HG03439 (cell line): ENCODE results near the gene CCDC82.

Experiments
- ATAC-seq: cut with Tn5 transposase; IDR thresholded peaks from one replicate; pipeline ENCODE4 v1.9.1; 2021; ENCODE audit warnings: mild to moderate bottlenecking, moderate library complexity; ENCODE audit not compliant: unreplicated experiment

CCDC82 gene

DNA sequence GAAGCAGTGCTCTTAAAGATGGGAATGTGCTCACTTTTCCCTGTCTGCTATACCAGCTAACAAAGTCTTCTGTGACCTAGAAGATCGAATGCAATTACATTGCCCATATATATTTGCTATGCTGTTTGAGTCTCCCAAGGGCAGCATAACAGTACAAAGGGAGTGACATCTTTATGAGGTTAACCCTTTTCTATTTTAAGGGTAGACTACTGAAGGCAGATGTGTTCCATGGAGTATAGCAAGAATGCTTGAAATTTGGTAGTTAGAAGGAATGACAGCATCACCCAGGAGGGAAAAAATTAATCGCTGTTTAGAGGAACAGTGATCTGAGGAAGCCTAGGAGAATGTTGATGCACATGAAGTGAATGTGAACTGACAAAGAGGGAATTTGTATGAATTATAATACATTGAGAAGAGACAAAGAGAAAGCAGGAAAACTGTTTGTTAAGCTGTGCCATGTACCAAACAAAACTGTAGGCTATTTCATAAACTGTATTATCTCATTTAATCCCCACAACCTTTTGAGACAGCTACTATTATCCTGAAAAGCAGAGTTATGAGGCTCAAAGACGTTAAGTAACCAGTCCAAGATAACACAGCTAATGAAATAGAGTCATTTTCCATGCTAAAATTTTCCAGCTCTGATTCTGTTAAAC lies 59.7 kb downstream of the CCDC82 start:
- ATAC-seq, result no peak

DNA sequence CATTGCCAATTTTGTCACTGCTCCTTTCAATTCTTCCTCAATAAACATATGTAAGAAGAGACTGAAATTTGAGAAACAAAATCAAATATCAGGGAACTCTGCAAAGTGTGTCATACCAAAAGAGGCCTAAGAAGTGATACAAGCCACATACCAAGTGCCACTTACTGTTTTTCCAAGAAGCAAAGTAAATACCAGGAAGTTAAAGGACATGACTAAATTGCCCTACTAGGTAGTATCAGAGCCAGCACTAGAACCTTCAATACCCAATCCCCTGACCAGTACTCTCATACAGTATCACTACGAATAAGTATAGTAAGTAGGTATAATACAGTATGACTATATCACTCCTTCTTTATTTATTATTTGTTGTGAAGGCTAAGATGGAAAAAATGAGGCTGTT lies 60.3 kb downstream of the CCDC82 start:
- no peak for ATAC-seq

DNA sequence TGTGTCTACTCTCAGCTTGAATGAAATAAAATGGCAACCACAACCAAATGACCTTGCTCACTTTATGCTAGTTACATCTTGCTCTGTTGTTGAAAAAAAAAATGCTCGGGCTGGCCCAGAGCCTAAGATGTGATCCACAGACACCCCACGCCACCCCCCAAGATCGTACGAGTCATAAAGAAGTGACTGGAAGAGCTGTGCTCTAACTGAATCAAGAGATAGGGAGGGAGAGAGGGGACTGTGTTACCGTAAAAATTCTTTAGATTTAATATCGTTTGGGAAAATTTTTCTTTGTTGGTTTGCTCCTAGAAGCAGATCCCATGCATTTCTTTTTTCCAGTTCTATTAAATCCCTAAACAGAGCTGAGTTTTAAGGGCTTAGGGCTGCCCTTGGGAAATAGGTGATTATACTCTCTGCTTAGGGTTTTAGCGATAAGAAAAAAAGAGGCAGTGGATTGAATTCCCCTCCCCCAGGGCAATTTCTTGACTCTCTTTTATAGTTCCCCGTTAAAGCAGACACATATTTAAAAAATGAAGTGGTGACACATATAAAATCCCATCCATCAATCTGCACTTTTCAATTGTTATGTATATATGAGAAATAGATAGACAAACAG lies 61.2 kb downstream of the CCDC82 start:
- ATAC-seq, result no peak

DNA sequence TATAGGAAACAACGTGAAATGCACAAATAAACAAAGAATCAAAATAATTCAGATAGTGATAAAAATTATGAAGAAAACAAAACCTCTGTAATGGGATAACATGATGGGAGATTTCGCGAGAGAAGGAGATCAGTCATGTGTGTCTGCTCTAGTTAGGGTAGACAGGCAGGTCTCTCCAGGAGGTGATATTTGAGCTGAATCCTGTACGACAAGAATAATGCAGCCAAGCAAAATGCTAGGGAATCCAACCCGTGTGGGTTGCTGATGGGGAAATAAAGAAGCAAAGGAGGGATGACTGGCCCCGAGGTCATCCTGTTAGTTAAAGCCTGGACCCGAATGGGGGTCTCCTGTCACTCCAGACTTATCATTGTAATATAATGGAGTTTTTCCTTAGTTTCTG lies 62.8 kb downstream of the CCDC82 start:
- no peak for ATAC-seq

DNA sequence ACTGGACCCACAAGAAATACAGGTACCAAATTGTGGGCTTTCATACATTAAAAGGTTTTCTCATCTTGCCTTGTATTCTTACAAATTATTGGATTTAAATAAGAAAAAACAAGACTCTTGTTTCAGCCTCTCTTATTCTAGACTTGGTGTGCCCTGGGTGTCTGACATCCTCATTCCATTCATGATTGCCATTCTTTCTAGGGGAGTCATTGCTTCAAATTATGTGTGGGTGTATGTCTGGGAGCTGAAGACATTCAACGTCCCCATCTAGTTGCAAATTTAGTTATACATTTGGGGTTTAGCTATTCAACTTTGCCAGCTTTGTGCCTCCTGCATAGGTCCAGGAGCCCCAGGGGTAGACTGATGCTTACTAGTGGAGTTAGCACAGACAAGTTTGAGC lies 64.8 kb downstream of the CCDC82 start:
- no peak for ATAC-seq

DNA sequence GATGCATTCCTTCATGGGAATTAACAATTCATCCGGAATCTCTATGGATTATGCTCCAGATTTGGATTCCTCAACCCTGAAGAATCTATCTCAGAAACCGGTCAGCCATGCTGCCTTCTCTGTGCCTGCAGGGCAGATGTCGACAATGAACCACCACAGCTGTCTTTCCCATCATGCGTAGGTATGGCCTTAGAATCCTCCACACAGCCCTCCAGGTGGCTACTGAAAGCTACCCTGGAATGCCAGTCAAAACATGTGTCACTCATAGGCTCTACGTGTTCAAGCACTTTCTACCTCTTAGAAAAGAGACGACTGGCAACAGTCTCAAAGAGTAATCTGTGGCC lies 66.1 kb downstream of the CCDC82 start:
- no peak for ATAC-seq

DNA sequence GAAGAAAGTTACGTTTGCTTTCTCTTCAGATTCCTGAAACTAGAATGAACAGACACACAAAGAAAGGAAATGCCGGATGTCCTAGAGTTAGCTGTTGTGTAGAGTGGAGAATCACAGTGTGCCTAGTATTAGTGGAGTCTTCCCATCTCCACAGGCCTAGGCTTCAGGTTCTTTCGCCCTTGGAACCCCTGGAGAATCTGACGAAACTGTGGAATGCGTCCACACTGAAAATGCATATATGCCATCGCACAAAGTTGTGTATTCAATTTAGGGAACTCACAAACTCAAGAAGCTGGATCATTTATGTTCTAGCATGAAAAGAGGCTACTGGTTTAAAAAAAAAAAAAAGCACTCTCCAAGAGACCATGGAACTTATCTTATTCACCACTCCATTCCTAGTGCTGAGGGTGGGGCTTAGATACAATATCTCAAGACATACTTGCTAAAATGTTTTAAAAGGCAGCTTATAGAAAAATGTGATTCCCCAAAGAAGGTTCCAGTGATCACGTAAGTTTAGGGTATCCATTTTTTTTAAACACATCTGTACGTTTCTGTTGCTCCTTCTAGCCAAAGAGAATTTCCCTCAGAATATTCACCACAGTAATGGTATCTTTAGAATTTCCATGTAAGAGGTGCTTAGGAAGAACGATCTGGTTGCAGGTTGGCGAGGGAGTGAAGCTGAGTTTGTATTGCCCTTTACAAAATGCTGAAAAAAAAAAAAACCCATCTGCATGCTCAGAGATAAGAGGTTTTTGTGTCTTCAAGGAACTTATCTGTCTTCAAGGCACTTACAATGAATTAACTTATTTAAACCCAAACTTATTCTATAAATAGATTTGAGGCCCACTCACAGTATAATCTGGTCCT lies 66.7 kb downstream of the CCDC82 start:
- no peak for ATAC-seq

DNA sequence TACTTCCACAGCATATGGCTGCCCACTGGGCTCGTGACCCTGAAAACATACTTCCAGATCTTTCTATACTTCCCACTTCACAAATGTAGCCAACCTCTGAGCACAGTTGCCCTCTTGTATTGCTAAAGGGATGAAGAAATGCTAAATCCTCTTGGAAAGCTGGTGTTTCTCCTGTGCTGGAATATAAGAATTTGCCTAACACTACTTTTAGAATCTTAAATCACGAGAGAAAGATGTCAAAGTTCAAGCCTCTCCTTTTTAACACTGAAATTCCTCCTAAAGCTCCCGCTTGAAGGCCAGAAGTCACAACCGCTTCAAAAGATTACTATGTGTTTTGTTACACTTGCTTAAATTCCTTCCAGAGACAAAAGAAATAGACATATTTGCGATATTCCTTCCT lies 68.6 kb downstream of the CCDC82 start:
- ATAC-seq, result no peak

DNA sequence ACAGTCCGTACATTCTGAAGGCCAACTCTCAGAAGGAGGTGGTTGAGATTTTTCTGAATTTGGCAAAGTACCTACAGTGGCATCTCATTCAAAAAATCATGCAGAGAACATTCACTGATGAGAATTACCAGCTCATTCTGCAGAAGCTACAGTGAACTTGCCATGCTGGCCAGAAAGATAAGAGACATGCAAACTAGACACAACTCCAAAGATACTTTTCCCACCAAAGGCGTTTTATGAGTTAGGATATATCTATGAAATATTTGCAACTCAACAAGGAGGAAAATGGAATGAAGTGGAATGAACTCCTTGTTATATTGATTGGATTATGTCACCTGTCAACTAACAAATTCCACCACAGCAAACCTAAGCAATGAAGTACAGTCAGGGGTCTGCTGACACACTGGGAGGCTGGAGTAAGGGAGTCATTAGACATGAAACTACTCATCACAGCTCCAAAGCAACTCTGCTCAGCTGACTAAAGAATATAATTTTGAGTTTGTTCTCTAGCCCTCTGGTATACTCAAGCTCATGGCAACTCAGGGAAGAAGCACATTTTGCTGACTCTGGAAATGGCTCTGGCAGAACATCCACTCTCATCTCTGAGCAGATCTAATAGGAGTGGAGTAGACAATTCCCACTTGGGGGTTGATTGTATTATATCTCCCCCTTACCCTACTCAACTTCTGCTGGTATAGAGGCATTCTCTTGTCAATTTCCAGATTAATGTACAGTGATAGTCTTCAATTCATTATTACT lies 69.6 kb downstream of the CCDC82 start:
- ATAC-seq, result no peak

DNA sequence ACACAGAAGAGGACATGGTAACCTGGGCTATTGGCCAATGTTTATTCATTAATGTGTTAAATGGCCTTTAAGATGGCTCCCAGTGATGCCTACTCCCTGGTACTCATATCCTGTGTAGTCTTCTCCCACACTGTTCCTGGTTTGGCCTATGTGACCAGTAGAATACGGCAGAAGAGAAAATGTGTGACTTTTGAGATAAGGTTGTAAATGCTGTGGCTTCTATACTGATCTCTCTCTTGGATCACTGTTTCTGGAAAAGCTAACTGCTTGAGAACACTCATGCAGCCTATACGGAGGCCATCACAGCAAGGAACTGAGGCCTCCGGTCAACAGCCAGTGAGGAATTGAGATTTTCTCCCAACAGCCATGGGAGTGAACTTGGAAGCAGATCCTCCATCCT lies 70.9 kb downstream of the CCDC82 start:
- no peak for ATAC-seq

DNA sequence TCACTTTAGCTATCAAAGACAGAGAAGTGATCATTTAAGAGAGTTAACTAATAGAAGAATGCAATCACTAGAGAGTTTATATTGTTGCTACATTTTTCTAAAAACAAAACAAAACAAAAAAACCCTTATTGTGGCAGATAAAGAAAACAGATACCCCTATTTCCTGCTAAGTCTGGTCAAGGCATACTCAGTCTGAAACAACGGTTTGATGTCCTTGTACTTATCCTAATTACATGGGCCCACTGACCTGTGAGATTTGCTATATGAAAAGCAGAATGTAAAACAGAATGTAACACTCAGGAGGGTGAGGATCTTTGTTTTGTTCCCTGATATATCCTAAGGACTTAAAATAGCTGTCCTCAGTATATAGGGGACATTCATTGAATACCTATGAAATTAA lies 71.3 kb downstream of the CCDC82 start:
- no peak for ATAC-seq

DNA sequence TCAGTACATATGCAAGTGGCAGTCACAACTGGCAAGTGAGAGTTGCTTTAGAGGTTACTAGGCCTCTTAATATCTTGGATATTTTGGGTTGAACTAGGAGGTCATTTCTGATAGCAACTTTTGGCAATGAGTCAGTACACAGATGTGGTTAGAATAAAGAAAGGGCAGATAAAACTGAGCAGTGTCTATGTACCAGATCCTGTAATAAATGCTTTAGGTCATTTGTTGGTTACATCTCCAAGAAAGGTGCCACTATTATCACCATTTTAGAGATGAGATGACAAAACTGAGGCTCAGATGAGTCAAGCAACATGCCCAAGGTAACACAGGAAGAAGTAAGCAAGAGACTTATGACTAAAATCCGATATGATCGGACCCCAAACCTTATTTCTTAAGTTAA lies 71.7 kb downstream of the CCDC82 start:
- ATAC-seq, result no peak

DNA sequence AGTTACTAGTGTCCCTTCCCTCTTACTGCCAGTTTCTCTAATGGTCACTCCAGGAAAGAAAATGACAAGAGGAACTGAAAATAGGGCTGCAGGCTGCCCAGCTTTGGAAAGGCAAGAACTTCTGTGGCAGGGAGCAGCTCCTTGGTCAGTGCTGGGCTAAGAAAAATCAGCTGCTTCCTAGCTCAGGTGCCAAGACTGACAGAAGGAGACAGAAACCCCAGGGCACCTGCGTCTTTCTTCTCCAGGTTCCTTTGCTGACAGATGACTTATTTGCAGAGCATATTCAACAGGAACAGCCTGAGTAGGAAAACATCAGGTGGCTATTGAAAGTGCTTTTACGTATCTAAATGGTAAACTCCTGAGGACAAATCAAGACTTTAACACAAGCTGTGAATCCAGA lies 72.1 kb downstream of the CCDC82 start:
- ATAC-seq, result no peak

DNA sequence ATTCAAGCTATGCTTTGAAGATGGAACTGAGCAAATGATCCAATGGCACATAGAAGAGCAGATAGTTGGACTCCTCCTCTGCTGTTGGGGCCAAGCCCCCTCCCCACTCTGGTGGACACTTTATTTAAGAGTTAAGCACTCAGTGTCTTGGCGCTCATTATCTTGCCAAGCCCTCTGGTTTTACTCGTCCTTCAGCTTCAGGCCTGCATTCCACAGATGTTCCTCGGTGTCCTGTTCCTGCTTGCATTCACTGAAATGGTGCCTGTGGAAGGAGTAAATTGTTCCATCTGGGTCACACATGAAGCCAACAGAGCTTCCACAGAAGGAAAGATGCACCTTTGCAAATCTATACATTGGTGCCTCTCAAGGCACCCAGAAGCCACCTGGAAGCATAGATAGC lies 72.8 kb downstream of the CCDC82 start:
- no peak for ATAC-seq

DNA sequence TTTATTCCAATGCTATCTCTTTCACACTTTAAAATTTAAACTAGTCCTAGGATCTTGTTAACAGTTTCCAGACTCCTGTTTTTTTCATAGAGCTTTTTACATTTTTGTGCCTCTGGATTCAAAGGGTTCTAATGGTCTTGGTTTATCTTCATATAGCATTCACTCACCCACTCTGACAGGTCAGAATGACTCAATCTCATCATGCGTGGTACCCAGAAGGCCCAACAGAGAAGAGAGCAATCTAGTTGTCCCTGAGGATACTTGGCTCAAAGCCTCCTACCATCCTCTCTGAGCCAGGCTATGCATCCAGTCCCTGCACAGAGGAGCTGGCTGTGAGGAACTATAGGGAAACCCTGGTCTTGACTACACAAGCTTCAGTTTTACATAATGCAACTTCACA lies 74.2 kb downstream of the CCDC82 start:
- ATAC-seq, result no peak

DNA sequence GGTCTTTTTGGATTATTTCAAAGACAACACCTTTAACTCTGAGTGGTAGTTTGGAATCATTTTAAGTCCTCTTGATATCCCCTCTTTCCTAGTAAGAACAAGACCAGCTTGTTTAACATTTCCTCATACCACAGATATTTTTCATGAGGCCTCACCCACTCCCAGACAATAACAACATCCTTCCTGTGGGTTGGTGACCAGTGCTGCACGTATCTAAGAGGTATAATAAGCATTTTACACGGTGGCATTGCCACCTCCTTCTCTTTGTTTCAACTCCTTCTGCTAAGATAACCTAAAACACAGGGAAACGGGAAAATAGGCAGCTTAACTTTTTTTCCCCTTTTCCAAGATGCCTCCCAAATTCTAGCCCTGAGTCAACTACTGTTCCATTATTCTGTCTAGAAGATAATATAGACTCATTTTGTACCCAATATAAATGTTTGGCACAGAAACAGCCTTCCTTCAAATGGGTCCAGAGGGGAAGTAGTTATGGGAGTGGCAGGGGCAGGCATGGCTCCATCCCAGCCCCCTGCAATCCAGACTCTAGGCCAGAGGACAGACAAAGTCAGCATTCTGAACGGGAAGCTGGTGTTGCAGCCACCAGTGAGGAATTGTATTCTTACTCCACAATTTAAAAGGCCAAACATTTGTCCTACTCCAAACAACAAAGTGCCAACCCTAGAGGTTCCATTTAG lies 75.2 kb downstream of the CCDC82 start:
- ATAC-seq, result no peak

DNA sequence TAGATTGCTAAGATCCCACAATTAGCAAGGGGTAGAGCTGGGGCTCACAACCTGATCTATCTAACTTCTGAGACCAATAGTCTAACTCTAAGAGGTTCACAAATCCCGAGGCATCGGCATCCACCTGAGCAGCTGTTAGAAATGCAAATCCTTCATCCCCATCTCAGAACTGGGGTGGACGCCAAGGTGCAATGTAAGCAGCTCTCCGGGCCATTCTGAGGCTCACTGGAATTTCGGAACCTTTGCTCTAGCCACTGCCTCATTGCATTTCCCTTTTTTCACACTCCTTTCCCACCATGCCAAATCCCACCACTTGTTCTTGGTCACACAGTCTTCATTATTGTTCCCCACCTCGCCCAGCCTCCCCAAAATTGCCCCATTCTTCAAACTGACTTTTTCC lies 76.5 kb downstream of the CCDC82 start:
- ATAC-seq, result no peak

DNA sequence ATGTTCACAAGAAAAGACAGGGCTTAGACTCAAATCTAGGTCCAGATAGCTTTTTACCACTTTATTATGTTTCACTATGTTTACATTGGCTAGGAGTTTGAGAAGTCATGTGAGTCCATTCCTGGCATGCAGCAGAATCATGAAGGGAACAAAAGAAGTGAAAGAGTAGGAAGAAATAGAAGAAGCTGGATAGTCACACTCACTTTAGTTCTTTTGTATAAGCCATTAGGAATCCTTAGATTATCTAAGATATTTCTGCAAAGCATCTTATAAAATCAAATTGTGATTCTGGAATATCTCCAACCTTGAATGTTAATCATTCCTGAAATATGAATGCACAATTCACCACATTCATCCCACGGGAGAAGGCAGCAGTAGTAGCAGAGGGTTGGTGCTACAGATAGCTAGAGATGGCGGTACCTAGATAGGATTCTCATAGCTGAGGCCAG lies 78.6 kb downstream of the CCDC82 start:
- ATAC-seq, result no peak

DNA sequence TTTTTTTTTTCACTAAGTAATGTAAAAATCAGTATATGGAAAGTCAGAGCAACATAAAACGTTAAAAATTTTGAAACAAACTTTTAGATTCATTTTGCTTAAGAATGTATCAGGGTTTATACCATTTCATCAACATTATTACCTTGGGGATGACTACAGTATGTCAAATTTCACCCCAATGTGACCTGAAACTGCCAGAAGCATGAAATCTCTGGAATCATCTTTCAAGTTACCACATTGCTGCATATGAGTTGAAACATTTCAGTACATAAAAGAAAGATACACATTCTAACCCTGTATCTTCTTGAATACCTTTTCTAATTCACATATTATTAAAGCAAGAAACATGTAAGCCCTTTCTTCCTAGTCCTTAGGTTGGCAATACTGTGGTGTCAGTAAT lies 79.5 kb downstream of the CCDC82 start:
- no peak for ATAC-seq

DNA sequence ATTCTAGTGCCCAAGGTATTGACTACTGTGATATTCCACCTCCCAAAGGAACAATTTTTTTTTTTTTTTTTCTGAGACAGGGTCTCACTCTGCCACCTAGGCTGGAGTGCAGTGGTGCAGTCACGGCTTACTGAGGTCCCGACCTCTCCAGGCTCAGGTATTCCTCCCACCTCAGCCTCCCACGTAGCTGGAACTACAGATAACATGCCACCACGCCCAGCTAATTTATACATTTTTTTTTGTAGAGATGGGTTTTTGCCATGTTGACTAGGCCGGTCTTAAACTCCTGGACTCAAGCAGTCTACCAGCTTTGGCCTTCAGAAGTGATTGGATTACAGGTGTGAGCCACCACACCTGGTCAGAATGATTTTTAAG lies 80.1 kb downstream of the CCDC82 start:
- no peak for ATAC-seq
